ENCODE measurements around the gene RANGAP1. TPM values are rescaled to one million over a fixed set of nuclear protein-coding genes. Genes with fewer than 3 reads are reported as not detected.

Gene RANGAP1
- total and polyA plus RNA-seq, 2 of the 13 experiments (the other 11 are each of a cell fraction or from before 2014, with no cell fraction given) = 51.8 to 83.9 TPM

GRCh38 chr22:41197038-41197972, 88.7 kb downstream of the RANGAP1 start (continued):
- TF ChIP-seq TBL1XR1 (IDR thresholded peaks at IDR 0.05; ENCODE audit: borderline replicate concordance, low read length, partially characterized antibody) (no peak), ZNF547 (CRISPR knock-in tag; IDR thresholded peaks at IDR 0.05) (no peak), MXD3 (CRISPR knock-in tag; IDR thresholded peaks at IDR 0.05) (peak; percentile 70; the same call in 1 of the 2 replicates), SP140L (CRISPR knock-in tag; IDR thresholded peaks at IDR 0.05; ENCODE audit: borderline replicate concordance) (no peak), RELA (CRISPR knock-in tag; IDR thresholded peaks at IDR 0.05) (no peak), JUND (CRISPR knock-in tag; IDR thresholded peaks at IDR 0.05) (no peak), ZBTB7B (CRISPR knock-in tag; IDR thresholded peaks at IDR 0.05) (peak; percentile 62; the same call in 1 of the 2 replicates), MAFF (IDR thresholded peaks at IDR 0.05; ENCODE audit: low read depth, low read length) (no peak), ZSCAN29 (CRISPR knock-in tag; conservative IDR thresholded peaks at IDR 0.05) (0 out of 2 replicates have a peak, but pooled peaks have one; percentile 63), HNF1B (CRISPR knock-in tag; IDR thresholded peaks at IDR 0.05) (no peak; the same call in 1 of the 2 replicates), PRDM15 (CRISPR knock-in tag; IDR thresholded peaks at IDR 0.05) (no peak), ZNF704 (CRISPR knock-in tag; IDR thresholded peaks at IDR 0.05; ENCODE audit: borderline replicate concordance) (no peak; the same call in 1 of the 2 replicates), FOXM1 (CRISPR knock-in tag; IDR thresholded peaks at IDR 0.05) (no peak), ZNF7 (CRISPR knock-in tag; IDR thresholded peaks at IDR 0.05) (no peak), SRSF4 (IDR thresholded peaks at IDR 0.05; ENCODE audit: low read depth, low read length, poor library complexity, severe bottlenecking) (no peak), MYC (CRISPR knock-in tag; IDR thresholded peaks at IDR 0.05; ENCODE audit: borderline replicate concordance) (no peak), ZNF292 (CRISPR knock-in tag; IDR thresholded peaks at IDR 0.05; ENCODE audit: borderline replicate concordance, low read depth) (peak; percentile 15; the same call in 1 of the 2 replicates), RFXAP (CRISPR knock-in tag; IDR thresholded peaks at IDR 0.05; ENCODE audit: borderline replicate concordance) (no peak)
